ENCODE measurements around the gene TMEM181. TPM values are rescaled to one million over a fixed set of nuclear protein-coding genes. Genes with fewer than 3 reads are reported as not detected.

The TMEM181 gene
- total and polyA plus RNA-seq, 2 experiments from 2014 or later = 11.9 to 25.2 TPM

- H3K4me3 Mint-ChIP-seq = no peak overlapping the region
- no peak overlapping the region for H3K27ac ChIP-seq (ENCODE audit: low read depth)
- 0 out of 2 replicates have a peak, but pooled peaks cover 3% of the 10 kb centered on the region for H3K79me2 ChIP-seq (replicated peaks; ENCODE audit: insufficient read depth)
- H3K4me1 ChIP-seq (ENCODE audit: insufficient read depth) = no peaks in the 10 kb centered on the region
- no peaks in the 10 kb centered on the region for H3K27me3 ChIP-seq (ENCODE audit: insufficient read depth)
- H3K36me3 ChIP-seq (ENCODE audit: insufficient read depth) = peaks cover 4% of the 10 kb centered on the region
- H3K4me2 ChIP-seq = no peak overlapping the region
- H3K36me3 Mint-ChIP-seq (ENCODE audit: low read depth) = peaks cover 39% of the 10 kb centered on the region
- ATAC-seq (no peak), DNase-seq (ENCODE audit: low spot score) (no peak)
- no peak overlapping the region for H3K4me3 ChIP-seq
- H3K27ac Mint-ChIP-seq = no peak overlapping the region
- peaks cover 4% of the 10 kb centered on the region for H3K27me3 Mint-ChIP-seq (ENCODE audit: insufficient read depth, low read depth, poor library complexity)
- H2AFZ ChIP-seq = no peak overlapping the region
- no peaks in the 10 kb centered on the region; the same call in 2 of the 3 replicates for H3K9me3 Mint-ChIP-seq
- no peaks in the 10 kb centered on the region for H3K9me2 ChIP-seq (ENCODE audit: insufficient read depth)
- H3F3A ChIP-seq (replicated peaks; ENCODE audit: low read depth) = no peaks in the 10 kb centered on the region
- TF ChIP-seq EZH2phosphoT487 (IDR thresholded peaks at IDR 0.05; ENCODE audit: unreplicated experiment) (no peak), CTCF (conservative IDR thresholded peaks at IDR 0.05; ENCODE audit: low read depth in 2 of 2) (no peak), NANOG (IDR thresholded peaks at IDR 0.05; ENCODE audit: borderline replicate concordance) (no peak), ZNF331 (CRISPR knock-in tag; IDR thresholded peaks at IDR 0.05; ENCODE audit: low read depth) (no peak), STAT1 (IDR thresholded peaks at IDR 0.05; ENCODE audit: unreplicated experiment) (no peak), ETS1 (IDR thresholded peaks at IDR 0.05) (no peak), POLR2AphosphoS5 (IDR thresholded peaks at IDR 0.05; ENCODE audit: low read depth) (no peak), CREB1 (CRISPR knock-in tag; IDR thresholded peaks at IDR 0.05; ENCODE audit: low read depth) (no peak), JUNB (IDR thresholded peaks at IDR 0.05; ENCODE audit: unreplicated experiment) (no peak), EZH2 (IDR thresholded peaks at IDR 0.05; ENCODE audit: low read depth, unreplicated experiment) (no peak), ZNF114 (CRISPR knock-in tag; IDR thresholded peaks at IDR 0.05) (no peak)
- TF ChIP-seq, protein P1, sequence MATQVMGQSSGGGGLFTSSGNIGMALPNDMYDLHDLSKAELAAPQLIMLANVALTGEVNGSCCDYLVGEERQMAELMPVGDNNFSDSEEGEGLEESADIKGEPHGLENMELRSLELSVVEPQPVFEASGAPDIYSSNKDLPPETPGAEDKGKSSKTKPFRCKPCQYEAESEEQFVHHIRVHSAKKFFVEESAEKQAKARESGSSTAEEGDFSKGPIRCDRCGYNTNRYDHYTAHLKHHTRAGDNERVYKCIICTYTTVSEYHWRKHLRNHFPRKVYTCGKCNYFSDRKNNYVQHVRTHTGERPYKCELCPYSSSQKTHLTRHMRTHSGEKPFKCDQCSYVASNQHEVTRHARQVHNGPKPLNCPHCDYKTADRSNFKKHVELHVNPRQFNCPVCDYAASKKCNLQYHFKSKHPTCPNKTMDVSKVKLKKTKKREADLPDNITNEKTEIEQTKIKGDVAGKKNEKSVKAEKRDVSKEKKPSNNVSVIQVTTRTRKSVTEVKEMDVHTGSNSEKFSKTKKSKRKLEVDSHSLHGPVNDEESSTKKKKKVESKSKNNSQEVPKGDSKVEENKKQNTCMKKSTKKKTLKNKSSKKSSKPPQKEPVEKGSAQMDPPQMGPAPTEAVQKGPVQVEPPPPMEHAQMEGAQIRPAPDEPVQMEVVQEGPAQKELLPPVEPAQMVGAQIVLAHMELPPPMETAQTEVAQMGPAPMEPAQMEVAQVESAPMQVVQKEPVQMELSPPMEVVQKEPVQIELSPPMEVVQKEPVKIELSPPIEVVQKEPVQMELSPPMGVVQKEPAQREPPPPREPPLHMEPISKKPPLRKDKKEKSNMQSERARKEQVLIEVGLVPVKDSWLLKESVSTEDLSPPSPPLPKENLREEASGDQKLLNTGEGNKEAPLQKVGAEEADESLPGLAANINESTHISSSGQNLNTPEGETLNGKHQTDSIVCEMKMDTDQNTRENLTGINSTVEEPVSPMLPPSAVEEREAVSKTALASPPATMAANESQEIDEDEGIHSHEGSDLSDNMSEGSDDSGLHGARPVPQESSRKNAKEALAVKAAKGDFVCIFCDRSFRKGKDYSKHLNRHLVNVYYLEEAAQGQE (IDR thresholded peaks at IDR 0.05; ENCODE audit: unreplicated experiment) = no peak
- TF ChIP-seq, protein P2, sequence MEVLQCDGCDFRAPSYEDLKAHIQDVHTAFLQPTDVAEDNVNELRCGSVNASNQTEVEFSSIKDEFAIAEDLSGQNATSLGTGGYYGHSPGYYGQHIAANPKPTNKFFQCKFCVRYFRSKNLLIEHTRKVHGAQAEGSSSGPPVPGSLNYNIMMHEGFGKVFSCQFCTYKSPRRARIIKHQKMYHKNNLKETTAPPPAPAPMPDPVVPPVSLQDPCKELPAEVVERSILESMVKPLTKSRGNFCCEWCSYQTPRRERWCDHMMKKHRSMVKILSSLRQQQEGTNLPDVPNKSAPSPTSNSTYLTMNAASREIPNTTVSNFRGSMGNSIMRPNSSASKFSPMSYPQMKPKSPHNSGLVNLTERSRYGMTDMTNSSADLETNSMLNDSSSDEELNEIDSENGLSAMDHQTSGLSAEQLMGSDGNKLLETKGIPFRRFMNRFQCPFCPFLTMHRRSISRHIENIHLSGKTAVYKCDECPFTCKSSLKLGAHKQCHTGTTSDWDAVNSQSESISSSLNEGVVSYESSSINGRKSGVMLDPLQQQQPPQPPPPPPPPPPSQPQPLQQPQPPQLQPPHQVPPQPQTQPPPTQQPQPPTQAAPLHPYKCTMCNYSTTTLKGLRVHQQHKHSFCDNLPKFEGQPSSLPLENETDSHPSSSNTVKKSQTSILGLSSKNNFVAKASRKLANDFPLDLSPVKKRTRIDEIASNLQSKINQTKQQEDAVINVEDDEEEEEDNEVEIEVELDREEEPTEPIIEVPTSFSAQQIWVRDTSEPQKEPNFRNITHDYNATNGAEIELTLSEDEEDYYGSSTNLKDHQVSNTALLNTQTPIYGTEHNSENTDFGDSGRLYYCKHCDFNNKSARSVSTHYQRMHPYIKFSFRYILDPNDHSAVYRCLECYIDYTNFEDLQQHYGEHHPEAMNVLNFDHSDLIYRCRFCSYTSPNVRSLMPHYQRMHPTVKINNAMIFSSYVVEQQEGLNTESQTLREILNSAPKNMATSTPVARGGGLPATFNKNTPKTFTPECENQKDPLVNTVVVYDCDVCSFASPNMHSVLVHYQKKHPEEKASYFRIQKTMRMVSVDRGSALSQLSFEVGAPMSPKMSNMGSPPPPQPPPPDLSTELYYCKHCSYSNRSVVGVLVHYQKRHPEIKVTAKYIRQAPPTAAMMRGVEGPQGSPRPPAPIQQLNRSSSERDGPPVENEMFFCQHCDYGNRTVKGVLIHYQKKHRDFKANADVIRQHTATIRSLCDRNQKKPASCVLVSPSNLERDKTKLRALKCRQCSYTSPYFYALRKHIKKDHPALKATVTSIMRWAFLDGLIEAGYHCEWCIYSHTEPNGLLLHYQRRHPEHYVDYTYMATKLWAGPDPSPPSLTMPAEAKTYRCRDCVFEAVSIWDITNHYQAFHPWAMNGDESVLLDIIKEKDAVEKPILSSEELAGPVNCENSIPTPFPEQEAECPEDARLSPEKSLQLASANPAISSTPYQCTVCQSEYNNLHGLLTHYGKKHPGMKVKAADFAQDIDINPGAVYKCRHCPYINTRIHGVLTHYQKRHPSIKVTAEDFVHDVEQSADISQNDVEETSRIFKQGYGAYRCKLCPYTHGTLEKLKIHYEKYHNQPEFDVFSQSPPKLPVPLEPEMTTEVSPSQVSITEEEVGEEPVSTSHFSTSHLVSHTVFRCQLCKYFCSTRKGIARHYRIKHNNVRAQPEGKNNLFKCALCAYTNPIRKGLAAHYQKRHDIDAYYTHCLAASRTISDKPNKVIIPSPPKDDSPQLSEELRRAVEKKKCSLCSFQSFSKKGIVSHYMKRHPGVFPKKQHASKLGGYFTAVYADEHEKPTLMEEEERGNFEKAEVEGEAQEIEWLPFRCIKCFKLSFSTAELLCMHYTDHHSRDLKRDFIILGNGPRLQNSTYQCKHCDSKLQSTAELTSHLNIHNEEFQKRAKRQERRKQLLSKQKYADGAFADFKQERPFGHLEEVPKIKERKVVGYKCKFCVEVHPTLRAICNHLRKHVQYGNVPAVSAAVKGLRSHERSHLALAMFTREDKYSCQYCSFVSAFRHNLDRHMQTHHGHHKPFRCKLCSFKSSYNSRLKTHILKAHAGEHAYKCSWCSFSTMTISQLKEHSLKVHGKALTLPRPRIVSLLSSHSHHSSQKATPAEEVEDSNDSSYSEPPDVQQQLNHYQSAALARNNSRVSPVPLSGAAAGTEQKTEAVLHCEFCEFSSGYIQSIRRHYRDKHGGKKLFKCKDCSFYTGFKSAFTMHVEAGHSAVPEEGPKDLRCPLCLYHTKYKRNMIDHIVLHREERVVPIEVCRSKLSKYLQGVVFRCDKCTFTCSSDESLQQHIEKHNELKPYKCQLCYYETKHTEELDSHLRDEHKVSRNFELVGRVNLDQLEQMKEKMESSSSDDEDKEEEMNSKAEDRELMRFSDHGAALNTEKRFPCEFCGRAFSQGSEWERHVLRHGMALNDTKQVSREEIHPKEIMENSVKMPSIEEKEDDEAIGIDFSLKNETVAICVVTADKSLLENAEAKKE (CRISPR knock-in tag; IDR thresholded peaks at IDR 0.05) = no peak
- H3K4me1 Mint-ChIP-seq = no peaks in the 10 kb centered on the region
- H4K20me1 ChIP-seq (replicated peaks; ENCODE audit: insufficient read depth) = peaks cover 10% of the 10 kb centered on the region; the same call in 1 of the 2 replicates
Measured at GRCh38 chr6:158603261-158604047, 43.6 kb downstream of the TMEM181 start.

All from GM23338 (cell line).